Neural cell (in vitro differentiated cells): ENCODE data around the gene SHROOM4.

ENCODE experiments used
- CTCF ChIP-seq: fragments of 450-650 bp; IDR thresholded peaks from 2 replicates; pipeline ENCODE4 v1.5.1; 2014; ENCODE audit warnings: antibody characterized with exemption, mild to moderate bottlenecking, moderate library complexity; ENCODE audit not compliant: poor library complexity, severe bottlenecking
- EZH2 ChIP-seq: fragments of 200-600, 300-800 bp; shearing (Covaris generic), sonication (generic); IDR thresholded peaks from 2 replicates; pipeline ENCODE4 v1.6.1; 2014; ENCODE audit warnings: antibody characterized with exemption, low read length, borderline replicate concordance, mild to moderate bottlenecking; ENCODE audit not compliant: insufficient read depth, poor library complexity, severe bottlenecking
- RAD21 ChIP-seq: fragments of 450-650 bp; conservative IDR thresholded peaks from 2 replicates; pipeline ENCODE4 v1.6.1; 2014; ENCODE audit warnings: antibody characterized with exemption, mild to moderate bottlenecking, moderate library complexity
- REST ChIP-seq: IDR thresholded peaks from 2 replicates; pipeline ENCODE4 v1.6.1; 2012; ENCODE audit warnings: borderline replicate concordance

- no peak for TF ChIP-seq REST
- TF ChIP-seq CTCF, result no peak
- TF ChIP-seq EZH2, result no peak
- no peak for TF ChIP-seq RAD21
These were observed 199.5 kb downstream of the SHROOM4 start for GRCh38 chrX:50614460-50614859.
